Stimulated activated CD8-positive, alpha-beta memory T cell treated with anti-CD3 and anti-CD28 coated beads, Interleukin-7, amount 100 ng/mL, for 24 hours (primary cell): ENCODE results near the gene SURF6.
"Not testable (repeated sequence)": the region's sequence is repeated elsewhere in the genome, so short reads cannot be mapped to it uniquely, and the experiment has no call there.

ENCODE experiments used
- DNase-seq: peaks from one replicate; pipeline ENCODE4 v3.0.0-alpha.2; 2020; ENCODE audit warnings: low read depth

Gene SURF6

DNA sequence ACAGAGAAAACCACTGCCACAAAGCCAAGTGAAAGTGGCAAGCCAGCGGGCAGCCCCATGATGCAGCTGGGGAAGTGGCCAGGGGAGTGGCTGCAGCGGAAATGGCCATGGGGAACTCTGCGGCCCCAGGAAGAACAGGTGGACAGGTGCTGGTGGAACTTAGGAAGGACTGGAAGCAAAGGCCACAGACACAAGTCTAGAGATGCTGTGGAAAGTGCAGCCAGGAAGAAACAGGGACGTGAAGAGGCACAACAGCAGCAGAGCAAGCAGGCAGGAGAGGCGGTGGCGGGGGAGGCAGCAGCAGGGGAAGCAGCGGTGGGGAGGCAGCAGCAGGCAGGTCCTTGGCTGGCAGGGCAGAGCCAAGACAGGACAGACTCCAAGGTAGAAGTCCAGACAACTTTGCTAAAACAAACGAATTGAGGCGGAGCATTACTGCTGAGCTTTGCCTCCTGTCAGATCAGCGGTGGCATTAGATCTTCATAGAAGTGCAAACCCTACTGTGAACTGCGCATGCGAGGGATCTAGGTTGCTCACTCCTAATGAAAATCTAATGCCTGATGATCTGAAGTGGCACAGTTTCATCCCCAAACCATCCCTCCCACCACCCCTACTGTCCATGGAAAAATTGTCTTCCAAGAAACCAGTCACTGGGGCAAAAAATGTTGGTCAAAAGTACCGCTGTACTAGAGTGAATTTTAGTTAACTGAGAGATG lies 11.8 kb downstream of the SURF6 start:
- no peak for DNase-seq

DNA sequence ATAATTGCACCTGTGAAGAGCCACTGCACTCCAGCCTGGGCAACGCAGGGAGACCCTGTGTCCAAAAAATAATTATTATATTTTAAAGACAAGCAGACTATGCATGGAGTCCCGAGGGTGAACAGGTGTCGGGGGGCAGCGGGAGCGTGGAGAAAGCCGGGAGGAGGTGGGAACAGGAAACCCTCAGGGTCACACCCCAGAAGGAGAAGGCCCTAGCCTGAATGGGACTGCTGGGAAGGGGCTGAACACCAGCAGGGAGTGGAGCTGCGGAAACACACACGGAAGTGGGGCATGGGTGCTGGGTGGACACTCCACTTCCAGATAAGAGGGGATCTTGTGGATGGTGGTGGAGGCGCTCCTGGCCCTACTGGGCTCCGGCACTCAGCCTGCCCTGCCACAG lies 12.8 kb downstream of the SURF6 start:
- DNase-seq: no peak

DNA sequence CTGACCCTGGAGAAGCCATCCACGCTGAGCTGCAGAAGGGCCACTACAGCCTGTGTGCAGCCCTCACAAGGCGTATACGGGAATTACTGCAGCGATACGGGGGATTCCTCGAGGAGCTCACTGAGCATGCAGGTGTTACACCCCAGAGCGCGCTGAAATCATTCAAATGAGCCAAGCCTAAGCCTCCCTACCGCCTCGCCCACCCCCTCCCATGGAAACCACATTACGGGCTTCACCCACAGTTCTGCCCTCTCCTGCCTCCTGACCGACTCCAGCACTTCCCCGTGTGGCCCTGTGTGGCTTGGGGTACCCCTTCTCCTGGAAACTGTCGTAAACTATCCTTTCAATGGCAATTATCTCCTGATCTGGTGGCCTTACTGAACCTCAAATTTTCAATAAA lies 13.3 kb downstream of the SURF6 start:
- DNase-seq: no peak

DNA sequence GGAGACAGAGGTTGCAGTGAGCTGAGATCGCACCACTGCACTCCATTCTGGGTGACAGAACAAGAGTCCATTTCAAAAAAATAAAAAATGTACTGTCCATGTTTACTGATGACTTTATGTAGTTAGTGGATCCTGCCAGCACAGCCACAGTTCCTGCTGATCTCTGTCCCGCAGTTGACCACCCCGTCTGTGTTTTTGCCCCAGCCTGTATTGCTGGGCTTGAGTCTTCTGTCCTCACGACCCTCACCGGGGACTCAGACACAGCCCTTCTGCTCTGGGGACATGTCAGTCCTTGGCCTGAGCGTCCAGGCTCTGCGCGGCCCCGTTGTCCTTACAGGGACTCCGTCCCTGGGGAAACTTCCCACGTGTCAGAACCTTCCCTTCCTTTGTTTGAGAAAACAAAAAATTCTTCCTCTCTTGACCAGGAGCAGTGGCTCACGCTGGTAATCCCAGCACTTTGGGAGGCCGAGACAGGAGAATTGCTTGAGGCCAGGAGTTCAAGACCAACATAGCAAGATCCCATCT lies 14.5 kb downstream of the SURF6 start:
- DNase-seq: no peak

DNA sequence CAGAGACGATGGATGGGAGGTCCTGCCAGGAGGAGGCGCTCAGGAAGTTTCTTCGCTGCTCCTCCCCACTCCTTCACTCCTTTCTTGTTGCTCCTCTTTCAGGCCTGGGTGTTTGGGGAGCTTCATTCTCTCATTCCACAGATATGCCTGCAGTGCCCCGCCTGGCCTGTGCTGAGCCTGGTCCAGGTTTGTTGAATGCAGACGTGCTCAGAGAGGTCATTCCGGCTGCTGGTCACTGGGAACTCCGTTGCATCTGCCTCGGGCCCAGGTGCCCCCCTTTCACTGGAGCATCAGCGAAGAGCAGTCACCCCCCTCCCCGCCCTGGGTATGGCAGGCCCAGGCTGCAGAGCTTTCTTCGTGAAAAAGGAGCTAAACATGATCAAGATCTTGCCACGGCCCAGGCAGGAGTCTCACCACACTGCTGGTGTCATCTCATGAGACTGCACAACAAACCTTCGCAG lies 15.5 kb downstream of the SURF6 start:
- no peak for DNase-seq

DNA sequence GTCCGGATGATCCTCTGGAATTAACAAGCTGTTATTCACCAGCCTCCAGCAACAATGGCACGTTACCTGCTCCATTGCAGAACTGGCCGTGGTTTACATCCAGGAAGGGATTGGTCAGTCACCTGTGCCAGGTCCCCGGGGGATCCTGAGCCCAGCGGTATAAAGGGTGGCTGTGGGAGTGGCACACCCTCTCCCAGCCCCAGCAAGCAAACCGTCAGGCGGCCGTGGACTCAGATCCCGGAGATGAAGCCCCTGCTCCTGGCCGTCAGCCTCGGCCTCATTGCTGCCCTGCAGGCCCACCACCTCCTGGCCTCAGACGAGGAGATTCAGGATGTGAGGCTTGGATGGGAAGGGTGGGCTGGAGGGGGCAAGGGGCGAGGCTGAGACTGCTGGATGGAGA lies 18.4 kb downstream of the SURF6 start:
- not testable (repeated sequence) for DNase-seq

DNA sequence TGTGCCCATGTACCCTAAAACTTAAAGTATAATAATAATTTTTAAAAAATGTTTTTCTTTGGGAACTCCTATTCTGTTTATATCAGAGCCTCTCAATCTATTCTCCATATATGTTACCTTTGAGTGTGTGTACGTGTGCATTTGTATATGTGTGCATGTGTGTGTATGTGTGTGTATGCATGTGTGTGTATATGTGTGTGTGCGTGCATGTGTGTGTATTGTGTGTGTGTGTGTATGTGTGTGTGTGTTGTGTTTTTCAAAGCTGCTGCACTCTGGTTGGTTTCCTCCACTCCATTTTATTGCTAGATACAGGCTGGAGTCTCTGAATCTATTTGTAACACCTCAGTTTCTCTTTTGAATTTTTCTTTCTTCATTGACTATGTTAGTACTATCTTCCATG lies 20.0 kb downstream of the SURF6 start:
- no peak for DNase-seq

DNA sequence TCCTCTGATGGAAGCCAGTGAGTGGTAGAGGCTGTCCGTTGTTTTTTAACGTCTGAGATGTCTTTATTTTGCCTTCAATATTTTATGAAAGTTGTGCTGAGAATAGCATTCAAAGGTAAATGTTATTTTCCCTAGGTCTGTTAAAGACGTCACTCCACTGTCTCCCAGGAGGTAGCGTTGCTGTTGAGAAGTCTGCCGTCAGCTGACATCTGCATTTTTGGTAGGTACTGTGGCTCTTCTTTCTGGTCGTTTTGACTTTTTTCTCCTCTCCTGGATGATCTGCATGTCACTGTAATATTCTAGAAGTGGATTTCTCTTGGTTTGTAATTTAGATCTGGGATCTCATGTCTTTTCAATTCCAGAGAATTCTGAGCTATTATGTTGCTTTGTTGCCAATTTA lies 26.4 kb downstream of the SURF6 start:
- no peak for DNase-seq

DNA sequence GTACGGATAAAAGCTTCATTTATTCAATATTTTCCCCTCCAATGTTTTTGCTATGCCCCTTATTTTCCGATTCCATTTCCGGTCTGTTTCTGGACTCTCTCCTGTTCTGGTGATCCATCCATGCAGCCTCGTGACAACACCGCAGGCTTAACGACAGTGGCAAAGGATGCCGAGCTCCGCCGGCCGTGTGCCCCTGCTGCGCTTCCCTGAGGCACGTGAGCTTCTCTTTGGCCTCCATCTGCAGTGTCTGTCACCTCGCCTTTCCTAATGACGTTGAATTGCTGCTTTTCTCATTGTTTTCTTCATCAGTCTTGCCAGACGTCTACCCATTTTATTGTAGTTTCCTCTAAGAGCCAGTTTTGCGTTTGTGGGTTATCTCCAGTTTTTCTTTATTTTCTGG lies 28.7 kb downstream of the SURF6 start:
- DNase-seq: no peak

DNA sequence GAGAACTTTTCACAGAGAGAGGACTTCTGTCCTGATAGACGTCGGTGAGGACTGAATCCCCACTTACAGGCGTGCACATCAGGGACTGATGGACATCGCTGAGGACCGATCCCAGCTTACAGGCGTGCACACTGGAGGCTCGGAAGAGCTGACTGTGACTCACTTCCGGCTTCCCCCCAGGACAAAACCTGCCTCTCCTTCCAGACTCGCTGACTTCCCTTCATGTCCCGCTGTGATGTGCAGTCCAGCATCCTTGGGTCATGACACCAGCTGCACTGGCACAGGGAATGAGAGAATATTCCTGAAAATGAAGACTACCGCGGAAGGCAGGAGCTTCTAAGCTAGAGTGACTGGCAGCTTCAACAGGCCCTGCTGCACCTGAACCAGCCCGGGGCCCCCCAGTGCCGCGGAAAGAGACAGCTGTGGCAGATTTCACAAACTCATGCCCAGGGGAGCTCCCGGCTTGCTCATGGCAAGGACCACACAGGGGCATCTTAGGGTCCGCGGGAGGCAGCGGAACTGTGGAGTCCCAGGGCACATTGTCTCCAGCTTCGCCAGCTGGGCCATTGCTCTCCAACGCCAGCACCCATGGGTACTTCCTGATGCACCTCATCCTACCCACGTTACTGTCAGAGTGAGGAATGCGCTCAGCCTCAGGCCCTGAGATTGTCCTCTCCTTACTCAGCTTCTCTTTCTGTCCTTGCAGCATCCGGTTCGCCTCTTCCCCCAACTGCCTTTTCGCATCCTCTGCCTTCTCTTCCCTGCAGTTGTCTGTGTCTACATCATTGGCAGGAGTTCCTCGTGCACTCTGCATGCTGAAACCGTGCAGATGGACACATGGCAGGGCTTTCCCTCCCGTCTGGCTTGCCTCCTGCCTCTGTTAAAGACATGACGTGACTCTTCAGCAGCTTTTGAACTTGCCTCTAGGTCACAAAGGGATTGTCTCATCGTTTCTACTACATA lies 29.5 kb downstream of the SURF6 start:
- DNase-seq: no peak

DNA sequence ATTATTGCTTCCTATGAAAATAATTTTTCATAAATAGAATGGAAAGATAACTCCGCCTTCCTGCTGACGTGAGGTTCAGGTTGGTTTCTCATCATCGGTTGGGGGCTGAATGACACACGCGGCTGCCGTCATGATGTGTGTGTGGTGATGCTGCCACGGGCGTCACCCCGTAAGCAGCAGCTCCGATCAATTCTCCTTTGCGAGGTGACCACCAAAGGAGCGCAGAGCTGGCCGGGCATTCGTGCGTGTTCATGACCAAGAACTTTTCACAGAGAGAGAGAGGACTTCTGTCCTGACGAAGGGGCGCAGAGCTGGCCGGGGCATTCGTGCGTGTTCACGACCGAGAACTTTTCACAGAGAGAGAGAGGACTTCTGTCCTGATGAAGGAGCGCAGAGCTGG lies 30.3 kb downstream of the SURF6 start:
- DNase-seq: no peak

DNA sequence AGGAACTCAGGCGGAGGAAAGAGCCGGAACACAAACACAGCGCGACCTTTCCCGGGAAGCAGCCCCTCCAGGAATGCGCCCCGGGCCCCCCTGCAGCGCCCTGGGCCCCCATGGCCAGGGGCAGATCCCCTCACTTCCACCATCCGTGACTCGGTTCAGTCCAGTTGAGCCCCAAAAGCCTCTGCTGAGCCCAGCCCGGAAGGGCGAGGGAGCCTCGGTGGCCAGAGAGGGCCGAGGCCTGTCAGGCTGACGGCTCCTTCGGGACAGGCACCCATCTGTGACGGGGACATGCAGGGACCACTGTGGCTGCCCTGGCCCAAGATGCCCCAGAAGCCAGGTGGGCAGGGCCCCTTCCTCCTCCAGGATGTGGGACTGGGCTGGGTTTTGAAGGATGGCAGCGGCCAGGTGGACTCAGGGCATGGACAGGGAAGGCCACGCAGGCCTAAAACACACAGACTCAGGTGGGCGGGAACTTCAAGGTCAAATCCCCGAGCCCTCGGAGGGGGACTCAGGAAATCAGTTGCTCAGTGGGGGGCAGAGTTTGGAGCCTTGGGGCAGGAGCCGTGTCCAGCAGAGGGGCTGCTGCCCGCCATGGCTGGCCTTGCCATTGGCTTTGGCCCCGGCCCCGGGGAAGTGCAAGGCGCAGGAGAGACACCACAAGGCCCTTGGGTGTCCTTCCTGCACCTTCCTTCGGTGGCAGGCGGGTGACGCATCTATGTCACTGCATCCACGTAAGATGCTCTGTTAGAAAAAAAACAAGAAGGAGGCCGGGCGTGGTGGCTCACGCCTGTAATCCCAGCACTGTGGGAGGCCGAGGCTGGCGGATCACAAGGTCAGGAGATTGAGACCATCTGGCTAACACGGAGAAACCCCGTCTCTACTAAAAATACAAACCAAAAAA lies 31.3 kb downstream of the SURF6 start:
- DNase-seq: no peak

DNA sequence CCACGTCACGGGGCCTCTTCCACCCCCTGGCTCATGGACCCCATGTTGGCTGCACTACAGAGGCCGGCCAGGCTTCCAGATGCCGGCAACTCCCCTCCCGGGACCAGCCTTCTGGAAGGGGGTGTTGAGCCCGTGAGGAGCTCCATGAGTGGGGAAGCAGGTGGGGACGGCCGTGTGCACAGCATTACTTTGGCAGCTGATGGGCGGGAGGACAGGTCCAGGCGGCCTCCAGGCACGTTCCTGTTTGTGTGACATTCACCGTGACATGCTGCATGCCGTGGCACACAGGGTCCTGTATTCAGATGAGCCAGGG lies 31.9 kb downstream of the SURF6 start:
- no peak for DNase-seq

DNA sequence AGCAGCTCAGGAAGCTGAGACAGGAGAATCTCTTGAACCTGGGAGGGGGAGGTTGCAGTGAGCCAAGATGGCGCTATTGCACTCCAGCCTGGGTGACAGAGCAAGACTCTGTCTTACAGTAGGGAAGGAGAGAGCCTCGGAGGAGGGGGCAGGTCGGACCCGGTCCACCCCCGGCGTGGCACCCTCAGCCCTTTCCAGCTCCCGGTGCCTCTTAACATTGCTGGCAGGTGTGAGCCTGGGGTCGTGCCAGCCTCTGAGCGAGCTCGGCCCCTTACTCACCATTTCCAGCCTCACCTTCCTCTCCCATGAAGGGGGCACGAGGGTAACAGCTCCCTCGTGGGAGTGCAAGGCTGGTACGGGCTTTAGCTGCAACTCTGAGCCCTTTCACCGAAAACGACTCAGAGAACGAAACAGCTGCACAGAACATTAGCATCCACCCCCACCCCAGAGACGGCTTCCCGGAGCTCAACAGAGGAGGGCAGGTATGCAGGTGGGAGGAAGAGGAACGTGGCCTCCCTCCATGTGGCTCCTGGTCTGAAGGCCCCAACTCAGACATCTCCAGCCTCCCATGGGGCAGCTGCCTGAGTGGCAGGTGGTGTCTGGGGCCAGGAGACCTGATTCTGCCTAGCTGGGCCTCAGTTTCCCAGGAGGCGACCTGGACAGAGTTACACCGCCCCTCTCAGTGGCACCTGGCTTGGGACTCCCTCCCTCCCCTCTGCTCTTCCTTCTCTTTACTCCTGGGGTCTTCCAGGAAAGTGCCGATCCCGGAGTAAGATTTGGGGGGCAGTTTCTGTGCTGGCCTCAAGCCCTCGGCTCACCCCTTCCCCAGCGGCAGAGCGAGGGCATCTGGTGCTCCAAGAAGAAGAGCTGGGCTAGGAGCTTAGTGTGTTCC lies 32.5 kb downstream of the SURF6 start:
- no peak for DNase-seq

DNA sequence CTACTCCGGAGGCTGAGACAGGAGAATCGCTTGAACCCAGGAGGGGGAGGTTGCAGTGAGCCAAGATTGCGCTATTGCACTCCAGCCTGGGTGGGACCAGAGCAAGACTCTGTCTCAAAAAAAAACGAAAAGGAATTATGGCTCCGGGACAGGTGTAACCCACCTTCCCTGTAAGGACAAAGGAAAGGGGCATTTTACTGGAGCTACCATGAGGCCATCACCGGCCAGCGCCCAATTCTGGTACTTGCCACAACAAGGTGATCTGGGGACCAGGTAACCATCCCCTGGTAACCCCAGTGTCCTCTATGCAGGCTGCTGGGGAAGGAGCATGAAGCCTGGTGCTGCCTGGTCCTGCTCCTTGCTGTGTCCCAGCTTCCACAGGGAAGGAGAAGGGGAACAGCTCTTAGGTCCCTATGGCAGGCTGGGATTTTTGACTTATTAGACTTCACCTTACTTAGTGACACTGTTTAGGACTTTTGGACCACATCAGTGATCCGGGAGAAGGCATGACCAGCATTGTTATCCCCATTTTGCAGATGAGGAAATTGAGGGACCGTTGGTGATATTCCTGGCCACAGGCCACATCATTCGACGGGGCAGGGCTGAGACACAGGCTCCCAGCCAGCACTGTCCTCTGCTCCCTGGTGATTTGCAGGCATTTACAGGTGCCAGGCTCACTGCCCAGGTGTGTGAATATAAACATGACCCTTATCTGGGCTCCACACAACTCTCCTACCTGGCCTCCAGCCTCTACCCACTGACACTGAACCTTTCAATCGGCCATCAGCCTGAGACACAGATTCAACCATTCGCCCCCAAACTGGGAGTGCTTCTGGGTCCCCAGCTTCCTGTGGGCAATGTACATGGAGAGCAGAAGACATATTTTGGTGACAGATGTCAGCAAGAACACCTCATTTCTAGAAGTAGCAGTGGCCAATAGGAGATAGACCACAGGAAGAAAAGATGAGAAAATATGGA lies 34.4 kb downstream of the SURF6 start:
- no peak for DNase-seq

DNA sequence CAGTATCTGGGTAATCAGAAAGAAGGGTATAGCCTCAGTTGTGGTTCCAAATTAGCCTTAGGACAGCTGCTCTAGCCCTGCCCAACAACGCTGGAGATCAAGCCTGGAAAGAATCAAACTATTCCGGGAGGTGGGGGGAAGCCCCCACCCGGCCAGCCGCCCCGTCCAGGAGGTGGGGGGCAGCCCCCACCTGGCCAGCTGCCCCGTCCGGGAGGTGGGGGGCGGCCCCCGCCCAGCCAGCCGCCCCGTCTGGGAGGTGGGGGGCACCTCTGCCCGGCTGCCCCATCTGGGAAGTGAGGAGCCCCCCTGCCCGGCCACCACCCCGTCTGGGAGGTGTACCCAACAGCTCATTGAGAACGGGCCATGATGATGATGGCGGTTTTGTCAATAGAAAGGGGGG lies 36.0 kb downstream of the SURF6 start:
- DNase-seq: not testable (repeated sequence)

DNA sequence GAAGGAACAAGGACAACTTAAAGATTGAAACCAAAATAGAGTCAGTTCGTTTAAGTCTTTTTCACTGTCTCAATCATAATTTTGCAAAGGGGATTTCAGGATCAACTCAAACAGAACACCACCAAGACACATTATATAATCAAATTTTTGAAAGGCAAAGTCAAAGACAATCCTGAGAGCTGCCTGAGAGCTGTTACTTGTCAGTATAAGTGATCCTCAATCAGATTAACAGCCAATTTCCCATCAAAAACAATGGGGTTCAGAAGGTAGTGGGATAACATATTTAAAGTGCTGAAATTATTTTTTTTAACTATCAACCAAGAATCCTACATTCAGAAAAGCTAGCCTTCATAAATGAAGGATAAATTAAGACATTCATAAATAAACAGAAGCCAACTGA lies 41.7 kb downstream of the SURF6 start:
- no peak for DNase-seq

DNA sequence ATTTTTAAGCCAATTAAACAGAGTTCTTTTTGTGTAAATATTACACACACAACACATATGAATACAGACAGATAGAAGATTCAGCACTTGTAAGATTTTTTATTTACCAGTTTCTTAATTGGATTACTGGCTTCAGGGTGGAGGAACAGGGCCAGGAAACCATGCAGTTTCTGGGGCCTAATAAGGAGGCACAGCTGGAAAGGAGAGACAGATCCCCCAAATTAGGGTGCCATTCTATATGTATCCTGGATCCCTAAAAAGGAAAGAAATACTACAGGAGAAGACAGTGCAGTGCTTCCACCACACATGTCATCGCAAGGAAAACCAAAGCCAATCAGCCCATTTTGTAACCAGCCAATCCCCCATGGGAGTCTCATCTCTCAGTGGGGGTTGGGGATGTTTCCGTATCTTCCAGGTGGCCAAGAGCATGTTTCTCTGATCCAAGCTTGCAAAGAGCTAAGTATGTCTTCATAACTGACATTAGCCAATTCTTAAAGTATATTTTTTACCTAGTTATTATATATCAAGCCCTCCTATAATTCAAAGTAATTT lies 45.2 kb downstream of the SURF6 start:
- no peak for DNase-seq

DNA sequence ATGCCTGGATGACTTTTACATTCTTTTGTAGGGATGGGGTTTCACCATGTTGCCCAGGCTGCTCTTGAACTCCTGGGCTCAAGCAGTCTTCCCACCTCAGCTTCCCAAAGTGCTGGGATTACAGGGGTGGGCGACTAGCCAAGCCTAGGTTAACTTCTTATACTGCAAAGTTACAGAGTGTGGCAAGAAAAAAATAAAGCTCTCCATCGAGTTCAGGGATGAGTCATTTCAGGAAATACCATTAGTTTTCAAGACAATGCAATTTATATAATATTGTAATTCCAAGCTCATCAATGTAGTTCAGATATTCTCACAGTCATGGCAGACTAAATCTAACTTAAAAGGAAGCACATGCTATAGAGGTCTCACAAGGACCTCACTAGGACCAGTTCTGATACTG lies 49.5 kb downstream of the SURF6 start:
- DNase-seq: no peak
